ENCODE data around the gene STRA6. TPM values are rescaled to one million over a fixed set of nuclear protein-coding genes. Genes with fewer than 3 reads are reported as not detected.

STRA6 gene
- total RNA-seq, 2 experiments from 2014 or later, result not detected

GRCh38 chr15:74203914-74204431 lies 1.4 kb upstream of the STRA6 start:
- Histone ChIP-seq H3K4me2 (ENCODE audit: low read length) (no peak overlapping the region), H3K27ac (ENCODE audit: low read depth, low read length, poor library complexity, severe bottlenecking) (no peak overlapping the region), H3K9me3 (ENCODE audit: low read length) (no peaks in the 10 kb centered on the region), H3K9me2 (ENCODE audit: insufficient read depth, low read length) (no peaks in the 10 kb centered on the region), H3K4me1 (ENCODE audit: insufficient read depth, low read length, poor library complexity, severe bottlenecking) (no peaks in the 10 kb centered on the region), H4K20me1 (ENCODE audit: insufficient read depth, low read length) (no peaks in the 10 kb centered on the region), H3K36me3 (ENCODE audit: insufficient read depth, low read length) (no peaks in the 10 kb centered on the region), H2AFZ (ENCODE audit: low read length) (no peak overlapping the region), H3K4me3 (ENCODE audit: low read depth, low read length, poor library complexity, severe bottlenecking) (no peak overlapping the region), H3K79me2 (ENCODE audit: insufficient read depth, low read depth, low read length) (no peaks in the 10 kb centered on the region)
- no peak for TF ChIP-seq CTCF (conservative IDR thresholded peaks at IDR 0.05; ENCODE audit: low read length)
- TF ChIP-seq EZH2phosphoT487 (IDR thresholded peaks at IDR 0.05; ENCODE audit: borderline replicate concordance, low read depth, low read length), result no peak
- BruUV-seq (replicated peaks), result no TSS peak
- intact Hi-C loops (cut with micrococcal nuclease; ENCODE audit: unreplicated experiment), result no loop called here
- no peak for DNase-seq (ENCODE audit: low spot score)
- ChIA-PET CTCF (ENCODE audit: unreplicated experiment) (no interaction called here), POLR2A (no interaction called here)

GRCh38 chr15:74201710-74202420 lies 722 bp downstream of the STRA6 start:
- no TSS peak for BruUV-seq (replicated peaks)
- Histone ChIP-seq H3K4me1 (ENCODE audit: insufficient read depth, low read length, poor library complexity, severe bottlenecking) (no peaks in the 10 kb centered on the region), H3K9me2 (ENCODE audit: insufficient read depth, low read length) (no peaks in the 10 kb centered on the region), H3K27ac (ENCODE audit: low read depth, low read length, poor library complexity, severe bottlenecking) (no peak overlapping the region), H3K4me3 (ENCODE audit: low read depth, low read length, poor library complexity, severe bottlenecking) (no peak overlapping the region), H3K4me2 (ENCODE audit: low read length) (no peak overlapping the region), H3K9me3 (ENCODE audit: low read length) (no peaks in the 10 kb centered on the region), H2AFZ (ENCODE audit: low read length) (no peak overlapping the region), H3K79me2 (ENCODE audit: insufficient read depth, low read depth, low read length) (no peaks in the 10 kb centered on the region), H3K36me3 (ENCODE audit: insufficient read depth, low read length) (no peaks in the 10 kb centered on the region), H4K20me1 (ENCODE audit: insufficient read depth, low read length) (no peaks in the 10 kb centered on the region)
- ChIA-PET CTCF (ENCODE audit: unreplicated experiment) (no interaction called here), POLR2A (no interaction called here)
- TF ChIP-seq EZH2phosphoT487 (IDR thresholded peaks at IDR 0.05; ENCODE audit: borderline replicate concordance, low read depth, low read length), result no peak
- no peak for TF ChIP-seq CTCF (conservative IDR thresholded peaks at IDR 0.05; ENCODE audit: low read length)
- no peak for DNase-seq (ENCODE audit: low spot score)
- intact Hi-C loops (cut with micrococcal nuclease; ENCODE audit: unreplicated experiment), result no loop called here

GRCh38 chr15:74200871-74201419 lies 1.6 kb downstream of the STRA6 start:
- Histone ChIP-seq H3K4me2 (ENCODE audit: low read length) (no peak overlapping the region), H3K27ac (ENCODE audit: low read depth, low read length, poor library complexity, severe bottlenecking) (no peak overlapping the region), H3K79me2 (ENCODE audit: insufficient read depth, low read depth, low read length) (no peaks in the 10 kb centered on the region), H3K4me3 (ENCODE audit: low read depth, low read length, poor library complexity, severe bottlenecking) (no peak overlapping the region), H3K9me2 (ENCODE audit: insufficient read depth, low read length) (no peaks in the 10 kb centered on the region), H4K20me1 (ENCODE audit: insufficient read depth, low read length) (no peaks in the 10 kb centered on the region), H3K9me3 (ENCODE audit: low read length) (no peaks in the 10 kb centered on the region), H2AFZ (ENCODE audit: low read length) (no peak overlapping the region), H3K36me3 (ENCODE audit: insufficient read depth, low read length) (no peaks in the 10 kb centered on the region), H3K4me1 (ENCODE audit: insufficient read depth, low read length, poor library complexity, severe bottlenecking) (no peaks in the 10 kb centered on the region)
- CTCF ChIA-PET (ENCODE audit: unreplicated experiment), result no interaction called here
- TF ChIP-seq CTCF (conservative IDR thresholded peaks at IDR 0.05; ENCODE audit: low read length) (no peak), EZH2phosphoT487 (IDR thresholded peaks at IDR 0.05; ENCODE audit: borderline replicate concordance, low read depth, low read length) (no peak)
- POLR2A ChIA-PET, result no interaction called here
- intact Hi-C loops (cut with micrococcal nuclease; ENCODE audit: unreplicated experiment), result no loop called here
- no TSS peak for BruUV-seq (replicated peaks)
- no peak for DNase-seq (ENCODE audit: low spot score)

Data from OCI-LY7 (cell line).